HG02623 (cell line): ENCODE measurements around the gene NRG2.

Source experiments
- ATAC-seq: cut with Tn5 transposase; IDR thresholded peaks from one replicate; pipeline ENCODE4 v1.9.1; 2021; ENCODE audit warnings: moderate library complexity; ENCODE audit not compliant: unreplicated experiment

The NRG2 gene

GRCh38 chr5:139845846-139846681 lies 197.0 kb downstream of the NRG2 start:
- no peak for ATAC-seq

GRCh38 chr5:139844472-139845145 lies 198.5 kb downstream of the NRG2 start:
- peak; percentile 35 for ATAC-seq

GRCh38 chr5:139843991-139844390 lies 199.1 kb downstream of the NRG2 start:
- ATAC-seq: no peak

GRCh38 chr5:139842321-139842720 lies 200.8 kb downstream of the NRG2 start:
- no peak for ATAC-seq

GRCh38 chr5:139841549-139841948 lies 201.6 kb downstream of the NRG2 start:
- ATAC-seq: no peak

- ATAC-seq: no peak
Measured at GRCh38 chr5:139839918-139840317, 203.2 kb downstream of the NRG2 start.

- ATAC-seq: no peak
Measured at GRCh38 chr5:139839232-139839815, 203.8 kb downstream of the NRG2 start.

- ATAC-seq: no peak
Measured at GRCh38 chr5:139838381-139839197, 204.5 kb downstream of the NRG2 start.

- ATAC-seq: no peak
Measured at GRCh38 chr5:139837711-139838380, 205.3 kb downstream of the NRG2 start.

GRCh38 chr5:139836469-139837208 lies 206.5 kb downstream of the NRG2 start:
- ATAC-seq: no peak

- ATAC-seq: no peak
Measured at GRCh38 chr5:139835656-139836055, 207.4 kb downstream of the NRG2 start.

- ATAC-seq: no peak
Measured at GRCh38 chr5:139833525-139833924, 209.6 kb downstream of the NRG2 start.

GRCh38 chr5:139831624-139832023 lies 211.5 kb downstream of the NRG2 start:
- ATAC-seq: no peak

- no peak for ATAC-seq
Measured at GRCh38 chr5:139829471-139829870, 213.6 kb downstream of the NRG2 start.

GRCh38 chr5:139828207-139828895 lies 214.7 kb downstream of the NRG2 start:
- no peak for ATAC-seq

- ATAC-seq: no peak
Measured at GRCh38 chr5:139825690-139826089, 217.4 kb downstream of the NRG2 start.

GRCh38 chr5:139823757-139824355 lies 219.2 kb downstream of the NRG2 start:
- ATAC-seq: no peak

- no peak for ATAC-seq
Measured at GRCh38 chr5:139822553-139823425, 220.3 kb downstream of the NRG2 start.
